Fibroblast of skin of scalp (primary cell): ENCODE measurements around the gene MYMX.

Experiments
- DNase-seq: peaks from one replicate; pipeline ENCODE4 v3.0.0-alpha.2; 2013

MYMX gene

GRCh38 chr6:44232676-44233566, 16.2 kb downstream of the MYMX start:
- DNase-seq, result no peak

DNA sequence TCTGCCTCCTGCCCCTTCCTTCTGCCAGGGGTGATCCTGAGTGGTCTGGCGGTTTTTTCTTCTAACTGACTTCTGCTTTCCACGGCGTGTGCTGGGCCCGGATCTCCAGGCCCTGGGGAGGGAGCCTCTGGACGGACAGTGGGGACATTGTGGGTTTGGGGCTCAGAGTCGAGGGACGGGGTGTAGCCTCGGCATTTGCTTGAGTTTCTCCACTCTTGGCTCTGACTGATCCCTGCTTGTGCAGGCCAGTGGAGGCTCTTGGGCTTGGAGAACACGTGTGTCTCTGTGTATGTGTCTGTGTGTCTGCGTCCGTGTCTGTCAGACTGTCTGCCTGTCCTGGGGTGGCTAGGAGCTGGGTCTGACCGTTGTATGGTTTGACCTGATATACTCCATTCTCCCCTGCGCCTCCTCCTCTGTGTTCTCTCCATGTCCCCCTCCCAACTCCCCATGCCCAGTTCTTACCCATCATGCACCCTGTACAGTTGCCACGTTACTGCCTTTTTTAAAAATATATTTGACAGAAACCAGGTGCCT, 16.9 kb downstream of the MYMX start:
- DNase-seq, result no peak

GRCh38 chr6:44234101-44235025, 17.6 kb downstream of the MYMX start:
- peak; percentile 78 for DNase-seq

DNA sequence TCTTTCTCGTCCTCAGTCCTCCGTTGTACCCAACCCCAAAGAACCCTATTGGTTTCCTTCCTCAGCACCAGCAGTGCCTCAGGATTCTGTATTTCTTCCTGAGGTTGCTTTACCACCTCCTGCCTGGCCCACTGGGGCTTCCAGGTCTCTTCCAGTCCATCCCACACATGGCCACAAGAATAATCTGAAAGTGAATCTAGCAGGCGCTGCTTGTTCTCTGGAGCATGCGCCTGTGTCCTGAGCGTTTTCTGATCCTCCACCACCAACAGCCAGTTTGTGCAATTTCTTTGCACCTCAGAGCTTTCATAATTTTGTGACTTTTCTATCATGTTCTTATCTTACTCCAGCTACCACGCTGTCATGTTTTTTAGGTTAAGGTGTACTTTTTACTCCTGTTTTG, 18.5 kb downstream of the MYMX start:
- no peak for DNase-seq

DNA sequence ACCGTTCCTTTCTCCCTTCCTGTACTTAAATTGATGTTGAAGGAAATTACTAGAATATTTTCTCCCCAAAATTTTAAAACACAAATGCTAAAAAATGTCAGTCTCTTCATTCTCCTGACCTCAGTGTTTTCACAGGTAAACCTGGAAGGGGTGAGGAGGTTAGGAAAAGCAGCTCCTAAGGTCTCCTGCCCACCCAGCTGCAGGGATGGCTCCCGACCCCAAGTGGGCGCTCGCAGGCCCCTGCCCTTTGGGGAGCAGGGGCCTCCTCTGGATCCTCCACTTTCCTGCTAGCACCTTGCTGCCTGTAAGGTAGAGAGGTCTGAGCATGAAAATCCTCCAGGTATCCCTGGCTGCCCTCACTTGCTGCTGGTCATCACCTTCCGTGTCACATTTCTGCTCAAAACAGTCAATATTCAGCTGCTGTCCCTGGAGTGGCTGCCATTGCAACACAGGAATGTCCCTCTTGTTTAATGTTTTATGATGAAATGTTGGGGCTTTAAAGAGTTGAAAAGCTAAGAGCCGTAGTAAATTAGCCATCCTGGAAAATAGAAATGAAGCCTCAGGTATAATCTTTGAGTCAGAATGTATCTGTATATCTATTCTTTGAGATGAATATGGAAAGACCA, 19.3 kb downstream of the MYMX start:
- DNase-seq, result no peak

DNA sequence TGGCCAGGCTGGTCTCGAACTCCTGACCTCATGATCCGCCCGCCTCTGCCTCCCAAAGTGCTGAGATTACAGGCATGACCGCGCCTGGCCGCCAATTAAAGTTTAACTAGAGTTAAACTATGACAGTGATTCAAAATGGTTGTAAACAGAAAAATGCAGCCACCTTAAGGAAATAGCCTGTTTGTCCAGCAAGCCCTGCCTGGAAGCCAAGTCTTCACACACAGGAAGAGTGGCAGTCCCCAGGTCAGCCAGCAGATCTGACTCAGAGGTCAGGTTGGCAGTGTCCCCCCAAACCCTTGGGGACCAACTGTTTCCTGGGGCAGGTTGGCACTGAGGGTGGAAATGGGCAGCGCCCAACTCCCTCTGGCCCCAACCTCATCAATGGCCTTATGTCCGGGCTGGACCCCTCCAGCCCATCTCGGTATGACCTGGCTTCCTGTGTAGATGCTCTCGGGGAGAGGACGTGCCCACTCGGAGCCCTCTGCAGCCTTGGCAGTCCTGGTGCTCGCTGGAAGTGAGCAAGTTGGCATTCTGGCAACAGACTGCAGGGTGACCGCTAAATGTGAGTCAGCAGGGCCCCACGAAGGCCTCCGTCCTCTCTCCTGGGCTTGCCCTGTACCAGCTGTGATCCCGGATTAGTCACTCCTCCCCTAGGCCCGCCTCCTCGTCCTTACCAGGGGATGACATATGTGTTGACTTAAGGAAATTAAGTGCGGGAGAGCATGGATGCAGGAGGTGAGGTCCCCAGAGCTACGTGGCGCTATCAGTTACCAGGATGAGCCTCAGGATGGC, 20.5 kb downstream of the MYMX start:
- DNase-seq, result peak; percentile 96

DNA sequence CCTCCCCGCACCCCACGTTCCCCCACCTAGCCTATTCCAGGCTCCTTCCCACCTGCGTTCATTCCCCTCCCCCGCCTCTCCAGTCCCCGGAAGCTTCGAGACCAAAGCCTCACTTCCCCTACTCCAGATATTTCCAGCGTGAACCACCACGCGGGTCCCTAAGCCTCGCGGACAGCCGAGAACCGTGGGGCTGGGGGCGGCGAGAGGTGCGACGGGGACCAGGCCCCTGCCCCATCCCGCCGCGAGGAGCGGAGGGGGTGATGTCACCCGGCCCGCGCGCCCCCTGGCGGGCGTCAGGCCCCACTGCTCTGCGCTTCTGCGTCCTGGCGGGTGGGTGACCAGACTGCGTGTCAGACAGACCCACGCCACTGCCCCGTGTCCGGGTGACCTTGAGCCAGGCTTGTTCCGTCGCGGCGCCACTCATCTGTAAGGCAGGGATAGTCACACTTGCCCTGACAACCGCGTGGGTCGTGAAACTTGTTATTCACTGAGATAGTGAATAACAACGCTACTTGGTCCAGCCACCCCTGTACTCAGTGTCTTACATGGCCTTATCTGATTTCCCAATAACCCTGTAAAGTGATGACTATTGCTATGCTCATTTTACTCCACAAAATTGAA, 21.2 kb downstream of the MYMX start:
- DNase-seq, result peak; percentile 73

DNA sequence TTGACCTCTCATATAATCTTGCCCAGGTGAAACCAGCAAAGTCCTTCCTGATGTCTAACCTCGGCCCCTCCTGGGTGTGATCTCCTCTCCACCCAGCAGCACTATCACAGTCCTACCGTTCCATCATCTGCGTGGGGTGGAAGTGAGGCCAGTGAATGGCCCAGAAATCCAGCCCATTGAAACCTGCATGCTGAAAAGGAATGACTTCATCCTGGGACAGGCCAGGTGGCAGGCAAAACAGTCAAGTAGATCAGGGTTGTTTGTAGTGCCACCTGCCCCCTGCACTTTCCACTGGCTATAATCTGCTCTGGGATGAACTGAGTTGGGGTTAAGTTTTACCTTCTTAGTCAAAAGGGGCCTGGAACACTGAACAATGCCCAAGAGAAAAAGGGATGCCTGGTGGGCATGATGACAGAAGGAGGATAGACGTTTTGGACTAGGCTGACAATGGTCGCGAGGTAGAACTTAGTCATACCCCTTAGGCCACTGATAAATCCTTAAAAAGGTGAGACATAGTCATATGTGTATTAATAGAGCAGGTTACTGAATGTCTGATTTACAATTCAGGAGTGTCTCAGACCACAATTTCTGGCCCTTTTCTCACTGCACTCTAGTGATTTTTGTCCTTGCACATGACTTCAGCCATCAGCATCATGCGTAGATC, 22.1 kb downstream of the MYMX start:
- DNase-seq, result no peak

- no peak for DNase-seq
Observed at GRCh38 chr6:44243345-44243744, 26.6 kb downstream of the MYMX start.

DNA sequence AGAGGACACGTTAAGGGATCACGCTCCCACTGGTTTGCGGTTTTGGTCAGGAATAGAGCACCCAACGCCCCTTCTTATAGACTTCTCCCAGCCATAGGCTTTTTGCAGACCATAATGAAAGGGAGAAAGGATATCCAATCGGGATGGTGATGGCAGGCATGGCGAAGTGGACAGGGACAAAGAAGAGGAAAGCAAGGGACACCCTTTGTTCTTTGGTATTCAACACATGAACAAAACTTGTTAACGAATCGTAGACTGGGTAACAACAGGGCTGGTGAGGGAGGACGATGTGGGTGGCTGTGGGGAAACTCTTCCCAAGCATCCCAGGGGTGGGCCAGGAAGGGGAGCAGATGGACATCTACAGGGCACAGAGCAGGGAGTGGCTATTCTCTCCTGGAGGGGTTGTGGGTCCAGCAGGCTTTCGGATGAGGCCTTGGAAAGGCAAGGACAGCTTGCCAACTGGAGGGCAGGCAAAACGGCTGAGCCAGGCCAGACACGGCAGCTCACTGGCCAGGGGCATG, 28.7 kb downstream of the MYMX start:
- DNase-seq, result no peak

GRCh38 chr6:44245912-44246662, 29.4 kb downstream of the MYMX start:
- peak; percentile 84 for DNase-seq

GRCh38 chr6:44246663-44247337, 30.1 kb downstream of the MYMX start, which contains the start of gene HSP90AB1:
TSS of gene HSP90AB1 (plus strand) at chr6:44247101. CDS start at chr6:44248630, 1,529 bp downstream.
- peak; percentile 98 for DNase-seq

DNA sequence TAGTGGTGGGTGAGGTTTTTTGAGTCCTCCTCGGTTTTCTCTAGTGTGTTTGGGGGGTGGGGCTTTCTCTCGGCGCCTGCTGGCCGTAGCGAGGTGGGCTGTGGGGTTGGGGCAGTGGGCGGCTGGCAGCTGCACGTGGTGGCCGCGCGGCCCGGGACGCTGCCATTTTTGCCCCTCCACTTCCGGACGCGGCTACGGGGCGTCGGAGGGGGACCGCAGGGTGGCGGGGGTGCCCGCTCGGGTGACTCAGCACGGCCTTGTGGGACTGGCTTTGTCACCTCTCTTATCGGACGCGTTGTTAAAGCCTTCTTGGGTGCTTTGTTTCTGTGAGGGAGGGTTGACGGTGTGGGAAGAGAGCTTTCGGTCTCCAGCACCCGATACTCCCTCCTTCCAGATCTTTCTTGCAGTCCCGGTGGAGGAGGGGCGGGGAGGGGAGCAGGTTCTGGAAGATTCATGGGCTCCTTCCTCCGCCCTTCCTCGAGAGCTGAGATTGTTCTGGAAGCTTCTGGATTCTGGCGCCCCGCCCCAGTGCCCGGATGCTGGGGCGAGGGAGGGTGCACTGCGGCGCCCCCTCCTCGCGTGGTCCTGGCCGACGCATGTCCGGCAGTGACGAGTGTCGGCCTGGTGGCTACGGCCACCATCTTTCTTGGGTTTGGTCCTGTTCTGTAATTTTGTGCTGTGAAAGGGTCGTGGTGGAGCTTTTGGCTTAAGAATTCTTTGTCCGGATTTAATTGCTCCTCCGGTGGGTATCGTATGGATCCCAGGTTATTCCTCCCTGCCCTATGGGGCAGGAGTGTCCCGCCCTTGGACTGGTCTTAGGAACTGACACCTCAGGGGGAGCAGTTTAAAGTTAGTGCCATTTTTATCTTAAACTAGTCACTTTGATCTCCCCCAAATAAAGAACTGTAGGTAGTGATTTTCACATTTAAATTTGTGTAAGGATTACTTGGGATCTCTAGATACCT, 30.9 kb downstream of the MYMX start:
- DNase-seq, result peak; percentile 58

DNA sequence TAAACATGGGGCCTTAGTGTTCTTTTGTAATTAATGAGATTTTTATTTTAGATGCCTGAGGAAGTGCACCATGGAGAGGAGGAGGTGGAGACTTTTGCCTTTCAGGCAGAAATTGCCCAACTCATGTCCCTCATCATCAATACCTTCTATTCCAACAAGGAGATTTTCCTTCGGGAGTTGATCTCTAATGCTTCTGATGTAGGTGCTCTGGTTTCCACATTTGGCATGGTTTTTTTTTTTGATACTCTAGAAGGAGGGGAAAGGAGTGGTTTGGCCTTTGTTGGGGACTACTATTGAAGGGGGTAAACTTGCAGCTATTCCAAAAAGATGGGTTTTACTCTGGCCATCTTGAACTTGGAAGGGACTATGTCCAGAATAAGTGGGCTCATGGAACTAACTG, 31.9 kb downstream of the MYMX start:
- no peak for DNase-seq

- no peak for DNase-seq
Observed at GRCh38 chr6:44249082-44249748, 32.5 kb downstream of the MYMX start.

DNA sequence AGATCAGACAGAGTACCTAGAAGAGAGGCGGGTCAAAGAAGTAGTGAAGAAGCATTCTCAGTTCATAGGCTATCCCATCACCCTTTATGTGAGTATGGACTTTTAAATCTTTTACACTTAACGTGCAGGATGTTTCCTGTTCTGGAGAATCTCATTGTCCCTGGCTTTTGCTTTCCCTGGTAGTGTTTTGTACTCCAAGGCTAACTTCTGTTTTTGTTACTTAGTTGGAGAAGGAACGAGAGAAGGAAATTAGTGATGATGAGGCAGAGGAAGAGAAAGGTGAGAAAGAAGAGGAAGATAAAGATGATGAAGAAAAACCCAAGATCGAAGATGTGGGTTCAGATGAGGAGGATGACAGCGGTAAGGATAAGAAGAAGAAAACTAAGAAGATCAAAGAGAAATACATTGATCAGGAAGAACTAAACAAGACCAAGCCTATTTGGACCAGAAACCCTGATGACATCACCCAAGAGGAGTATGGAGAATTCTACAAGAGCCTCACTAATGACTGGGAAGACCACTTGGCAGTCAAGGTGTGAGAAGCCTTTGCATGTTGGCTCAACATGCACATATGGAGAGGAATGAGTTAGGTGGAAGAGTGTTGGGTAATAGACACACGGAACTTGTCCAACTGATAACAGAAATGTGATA, 33.5 kb downstream of the MYMX start:
- DNase-seq, result no peak

- no peak for DNase-seq
Observed at GRCh38 chr6:44250718-44251123, 34.0 kb downstream of the MYMX start.
